NCI-H748 treated with DMSO at 0.1 percent for 48 hours (cell line): ENCODE results near the gene FAM78A.

Experiments used
- DNase-seq: peaks from one replicate; lab custom pipeline; 2025; lab: John Stamatoyannopoulos, UW

Gene FAM78A

GRCh38 chr9:131302244-131303075, 26.1 kb upstream of the FAM78A start:
- no peak for DNase-seq

- DNase-seq, result no peak
Measured at GRCh38 chr9:131300444-131300843, 24.1 kb upstream of the FAM78A start.

GRCh38 chr9:131299961-131300347, 23.6 kb upstream of the FAM78A start:
- DNase-seq, result no peak

- DNase-seq, result no peak
Measured at GRCh38 chr9:131299346-131299960, 23.1 kb upstream of the FAM78A start.

GRCh38 chr9:131298816-131299215, 22.5 kb upstream of the FAM78A start:
- DNase-seq, result no peak

- no peak for DNase-seq
Measured at GRCh38 chr9:131298341-131298740, 22.0 kb upstream of the FAM78A start.

- DNase-seq, result no peak
Measured at GRCh38 chr9:131297903-131298302, 21.6 kb upstream of the FAM78A start.

GRCh38 chr9:131296906-131297500, 20.7 kb upstream of the FAM78A start:
- DNase-seq, result no peak

- DNase-seq, result no peak
Measured at GRCh38 chr9:131296460-131296859, 20.1 kb upstream of the FAM78A start.

GRCh38 chr9:131292937-131293336, 16.6 kb upstream of the FAM78A start:
- DNase-seq, result no peak

- no peak for DNase-seq
Measured at GRCh38 chr9:131291795-131292315, 15.5 kb upstream of the FAM78A start.

- DNase-seq, result no peak
Measured at GRCh38 chr9:131290767-131291370, 14.6 kb upstream of the FAM78A start.

- no peak for DNase-seq
Measured at GRCh38 chr9:131290036-131290766, 13.9 kb upstream of the FAM78A start.

- DNase-seq, result no peak
Measured at GRCh38 chr9:131289301-131290035, 13.2 kb upstream of the FAM78A start, which contains the start of gene PLPP7. Gene PLPP7 (plus strand): TSS chr9:131289723. CDS start chr9:131289998, 275 bp downstream.

GRCh38 chr9:131288217-131288616, 11.9 kb upstream of the FAM78A start:
- no peak for DNase-seq

- DNase-seq, result no peak
Measured at GRCh38 chr9:131287359-131287758, 11.0 kb upstream of the FAM78A start.

GRCh38 chr9:131284856-131285255, 8.5 kb upstream of the FAM78A start:
- DNase-seq, result no peak

GRCh38 chr9:131282688-131283422, 6.5 kb upstream of the FAM78A start:
- DNase-seq, result no peak

GRCh38 chr9:131282175-131282574, 5.9 kb upstream of the FAM78A start:
- no peak for DNase-seq
